Endothelial cell of umbilical vein (primary cell): ENCODE results near the gene CAMSAP3. TPM values are rescaled to one million over a fixed set of nuclear protein-coding genes. Genes with fewer than 3 reads are reported as not detected.

Source experiments
- BruUV-seq: library from RNA; stranded (reverse); fragments of 400-500 nt; replicated peaks from 2 replicates; lab custom pipeline; 2021; lab: Mats Ljungman, UMichigan
- CTCF ChIA-PET: fragments of 300-600, 350-600 bp; sonication (Branson Sonifier 250); formaldehyde crosslinking; loops from one replicate; lab custom pipeline; 2021; ENCODE audit warnings: antibody characterized with exemption, inconsistent platforms; lab: Charles Lee
- POLR2A ChIA-PET: fragments of 300-600, 350-600 bp; sonication (Branson Sonifier 250); formaldehyde crosslinking; loops from one replicate; lab custom pipeline; 2021; ENCODE audit warnings: antibody characterized with exemption, inconsistent platforms; lab: Charles Lee
- DNase-seq: peaks from one replicate; pipeline ENCODE4 v3.0.0-alpha.2; 2011; ENCODE audit warnings: low read depth, low spot score
- FAIRE-seq: peaks from 2 replicates; lab custom pipeline; 2011; peaks lifted over from hg19 to GRCh38; lab: Jason Lieb, UNC
- H2AFZ ChIP-seq: 2 replicates; pipeline ENCODE4 v1.6.0; 2012; ENCODE audit warnings: low read depth, low read length, control low read depth, inconsistent platforms
- H3K27ac ChIP-seq: 2 replicates; pipeline ENCODE4 v1.5.1; 2011; ENCODE audit warnings: low read depth, mild to moderate bottlenecking, control low read depth, low read length, moderate library complexity; ENCODE audit not compliant: insufficient read depth
- H3K27me3 ChIP-seq, 2 experiments: 2 replicates each; pipeline versions ENCODE4 v1.6.0 to v1.6.1; 2011; ENCODE audit warnings: low read length in 2 of 2, mixed read lengths in 1 of 2; ENCODE audit not compliant: control insufficient read depth in 2 of 2, insufficient read depth in 2 of 2
- H3K36me3 ChIP-seq, 2 experiments: 2 replicates in 1 of 2; 3 replicates in 1 of 2; pipeline ENCODE4 v1.5.1; 2011; ENCODE audit warnings: low read length in 2 of 2, mild to moderate bottlenecking in 1 of 2, moderate library complexity in 1 of 2; ENCODE audit not compliant: control insufficient read depth in 2 of 2, insufficient read depth in 2 of 2; ENCODE audit errors: extremely low read depth in 1 of 2
- H3K4me1 ChIP-seq: 3 replicates; pipeline ENCODE4 v1.5.1; 2011; ENCODE audit warnings: mild to moderate bottlenecking, low read length; ENCODE audit not compliant: control insufficient read depth, insufficient read depth; ENCODE audit errors: extremely low read depth
- H3K4me2 ChIP-seq: 2 replicates; pipeline ENCODE4 v1.6.1; 2011; ENCODE audit warnings: low read length, control low read depth, mixed read lengths; ENCODE audit not compliant: insufficient read depth
- H3K4me3 ChIP-seq, 3 experiments: fragments of 200-600 bp in 1 of 3; sonication (generic), shearing (Covaris generic) in 1 of 3; replicated peaks in 1 of 3; 2 replicates each; pipeline ENCODE4 v1.5.1; 2011 to 2016; ENCODE audit warnings: control low read depth in 3 of 3, low read length in 3 of 3, mild to moderate bottlenecking in 2 of 3, inconsistent platforms in 1 of 3, low read depth in 1 of 3, moderate library complexity in 1 of 3; ENCODE audit not compliant: insufficient read depth in 1 of 3
- H3K79me2 ChIP-seq: 2 replicates; pipeline ENCODE4 v1.6.0; 2012; ENCODE audit warnings: low read length, inconsistent platforms; ENCODE audit not compliant: control insufficient read depth, insufficient read depth
- H3K9ac ChIP-seq: replicated peaks from 2 replicates; pipeline ENCODE3; 2011; ENCODE audit warnings: low read length, control low read depth; ENCODE audit not compliant: insufficient read depth; ENCODE audit errors: extremely low read depth
- H3K9me1 ChIP-seq: replicated peaks from 3 replicates; pipeline ENCODE4 v1.6.0; 2011; ENCODE audit warnings: mild to moderate bottlenecking, low read length; ENCODE audit not compliant: control insufficient read depth, insufficient read depth; ENCODE audit errors: extremely low read depth
- H3K9me3 ChIP-seq: replicated peaks from 2 replicates; pipeline ENCODE4 v1.5.1; 2012; ENCODE audit warnings: low read length, inconsistent platforms; ENCODE audit not compliant: control insufficient read depth, insufficient read depth
- H4K20me1 ChIP-seq: replicated peaks from 2 replicates; pipeline ENCODE3; 2011; ENCODE audit warnings: mild to moderate bottlenecking, low read length; ENCODE audit not compliant: control insufficient read depth, insufficient read depth; ENCODE audit errors: extremely low read depth
- EZH2 ChIP-seq: IDR thresholded peaks from 2 replicates; pipeline ENCODE4 v1.6.1; 2012; ENCODE audit warnings: borderline replicate concordance, low read depth, mild to moderate bottlenecking, moderate library complexity, low read length, inconsistent platforms; ENCODE audit not compliant: severe bottlenecking
- FOS ChIP-seq: IDR thresholded peaks from 2 replicates; pipeline ENCODE4 v1.6.1; 2011; ENCODE audit warnings: mild to moderate bottlenecking, low read length, moderate library complexity, borderline replicate concordance; ENCODE audit not compliant: insufficient read depth
- GATA2 ChIP-seq: IDR thresholded peaks from 2 replicates; pipeline ENCODE4 v1.7.0; 2011; ENCODE audit warnings: low read depth, mild to moderate bottlenecking, moderate library complexity, mixed read lengths, low read length; ENCODE audit not compliant: insufficient read length, insufficient read depth
- JUN ChIP-seq: IDR thresholded peaks from 2 replicates; pipeline ENCODE4 v1.6.1; 2011; ENCODE audit warnings: borderline replicate concordance, low read depth; ENCODE audit not compliant: insufficient read length, insufficient read depth
- MYC ChIP-seq: IDR thresholded peaks from one replicate; pipeline ENCODE4 v1.6.1; 2011; ENCODE audit warnings: mild to moderate bottlenecking, low read depth, low read length
- POLR2A ChIP-seq: IDR thresholded peaks from 2 replicates; pipeline ENCODE4 v1.6.1; 2012; ENCODE audit warnings: low read depth, mild to moderate bottlenecking, control low read depth, low read length
- POLR2AphosphoS5 ChIP-seq: IDR thresholded peaks from 2 replicates; pipeline ENCODE4 v1.6.1; 2012; ENCODE audit warnings: low read depth, mild to moderate bottlenecking, control low read depth, low read length, moderate library complexity; ENCODE audit not compliant: insufficient read depth
- dilution Hi-C: fragments of 300-500 bp; cut with MboI; formaldehyde crosslinking; loops from one replicate; pipeline ENCODE4 v1.15.0; 2019; ENCODE audit warnings: low sequenced_read_pairs; ENCODE audit not compliant: extremely low pct_ligation_motif_present
- intact Hi-C: fragments of 100-400 bp; cut with micrococcal nuclease; formaldehyde crosslinking; loops from one replicate; pipeline ENCODE4 v1.10.0; 2022
- polyA plus RNA-seq, 4 experiments: library from polyadenylated mRNA; depleted of rRNA in 3 of 4; stranded (reverse) in 3 of 4; unstranded in 1 of 4; fragments of >200 nt; gene quantifications; 2 replicates each; pipeline versions ENCODE4 v1.2.1 to v1.2.3, GENCODE V29; 2011 to 2012; ENCODE audit warnings: missing spikeins in 1 of 4
- total RNA-seq: library from RNA; stranded (reverse); gene quantifications from 2 replicates; pipeline ENCODE4 v1.2.3, GENCODE V29; 2021
- TF ChIP-seq, protein P1 (sequence below): IDR thresholded peaks from 2 replicates; pipeline ENCODE4 v1.6.1; 2011; ENCODE audit not compliant: insufficient read depth, insufficient read length
- TF ChIP-seq, protein P2 (sequence below), 2 donors: IDR thresholded peaks; 1 replicate in 1 of 2; 2 replicates in 1 of 2; pipeline ENCODE4 v1.5.1; 2011; ENCODE audit warnings: low read length in 2 of 2, mild to moderate bottlenecking in 2 of 2, moderate library complexity in 2 of 2, control low read depth in 1 of 2, inconsistent platforms in 1 of 2, low read depth in 1 of 2; ENCODE audit not compliant: insufficient read depth in 1 of 2; ENCODE audit errors: extremely low read depth in 1 of 2

CAMSAP3 gene
- total and polyA plus RNA-seq, 2 donors (not counting 3 experiments of a cell fraction or from before 2014, with no cell fraction given), result 0.11 to 0.22 TPM

GRCh38 chr19:7605490-7606222 is 10.0 kb downstream of the CAMSAP3 start:
- DNase-seq (peak; percentile 29), FAIRE-seq (no peak)
- no peak overlapping the region for H3K4me2 ChIP-seq
- H3K27ac ChIP-seq, result no peak overlapping the region
- H3K9me3 ChIP-seq, result no peaks in the 10 kb centered on the region
- H3K79me2 ChIP-seq, result no peaks in the 10 kb centered on the region
- no peaks in the 10 kb centered on the region for H3K4me1 ChIP-seq
- no TSS peak for BruUV-seq
- H3K9me1 ChIP-seq, result no peaks in the 10 kb centered on the region
- no peak overlapping the region for H3K9ac ChIP-seq
- no peaks in the 10 kb centered on the region for H3K36me3 ChIP-seq
- dilution Hi-C loops, result no loop called here
- H3K27me3 ChIP-seq, result no peaks in the 10 kb centered on the region
- CTCF ChIA-PET, result interaction anchor here (1.0 to 2.2 kb wide), 4 partner anchors 37 to 252 kb away, joined by 3 to 8 read pairs (median 4); partner anchors contain the start of gene TRAPPC5
- no peak overlapping the region for H3K4me3 ChIP-seq
- H4K20me1 ChIP-seq, result no peaks in the 10 kb centered on the region
- TF ChIP-seq, protein P1, sequence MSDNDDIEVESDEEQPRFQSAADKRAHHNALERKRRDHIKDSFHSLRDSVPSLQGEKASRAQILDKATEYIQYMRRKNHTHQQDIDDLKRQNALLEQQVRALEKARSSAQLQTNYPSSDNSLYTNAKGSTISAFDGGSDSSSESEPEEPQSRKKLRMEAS, result no peak
- TF ChIP-seq POLR2A, result no peak
- TF ChIP-seq MYC, result no peak
- no peak for TF ChIP-seq GATA2
- TF ChIP-seq, protein P2, sequence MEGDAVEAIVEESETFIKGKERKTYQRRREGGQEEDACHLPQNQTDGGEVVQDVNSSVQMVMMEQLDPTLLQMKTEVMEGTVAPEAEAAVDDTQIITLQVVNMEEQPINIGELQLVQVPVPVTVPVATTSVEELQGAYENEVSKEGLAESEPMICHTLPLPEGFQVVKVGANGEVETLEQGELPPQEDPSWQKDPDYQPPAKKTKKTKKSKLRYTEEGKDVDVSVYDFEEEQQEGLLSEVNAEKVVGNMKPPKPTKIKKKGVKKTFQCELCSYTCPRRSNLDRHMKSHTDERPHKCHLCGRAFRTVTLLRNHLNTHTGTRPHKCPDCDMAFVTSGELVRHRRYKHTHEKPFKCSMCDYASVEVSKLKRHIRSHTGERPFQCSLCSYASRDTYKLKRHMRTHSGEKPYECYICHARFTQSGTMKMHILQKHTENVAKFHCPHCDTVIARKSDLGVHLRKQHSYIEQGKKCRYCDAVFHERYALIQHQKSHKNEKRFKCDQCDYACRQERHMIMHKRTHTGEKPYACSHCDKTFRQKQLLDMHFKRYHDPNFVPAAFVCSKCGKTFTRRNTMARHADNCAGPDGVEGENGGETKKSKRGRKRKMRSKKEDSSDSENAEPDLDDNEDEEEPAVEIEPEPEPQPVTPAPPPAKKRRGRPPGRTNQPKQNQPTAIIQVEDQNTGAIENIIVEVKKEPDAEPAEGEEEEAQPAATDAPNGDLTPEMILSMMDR (IDR thresholded peaks at IDR 0.05; ENCODE audit: extremely low read depth in 1 of 2, insufficient read depth in 1 of 2, low read depth in 1 of 2, low read length in 2 of 2), result no peak
- TF ChIP-seq POLR2AphosphoS5, result no peak
- no peak for TF ChIP-seq EZH2
- TF ChIP-seq FOS, result no peak
- TF ChIP-seq JUN, result no peak
- intact Hi-C loops, result no loop called here
- H2AFZ ChIP-seq, result no peak overlapping the region
- POLR2A ChIA-PET, result interaction anchor here (0.6 kb wide), 1 partner anchor 13 kb away, joined by 3 read pairs; no protein-coding TSS in a partner anchor
